Right forelimb (tissue), 1 donor: ENCODE measurements around the gene CD22.
"Not testable (repeated sequence)": the region's sequence is repeated elsewhere in the genome, so short reads cannot be mapped to it uniquely, and the experiment has no call there.

ENCODE experiments used
- DNase-seq: peaks from one replicate; pipeline ENCODE4 v3.0.0-alpha.2; 2018

The CD22 gene

DNA sequence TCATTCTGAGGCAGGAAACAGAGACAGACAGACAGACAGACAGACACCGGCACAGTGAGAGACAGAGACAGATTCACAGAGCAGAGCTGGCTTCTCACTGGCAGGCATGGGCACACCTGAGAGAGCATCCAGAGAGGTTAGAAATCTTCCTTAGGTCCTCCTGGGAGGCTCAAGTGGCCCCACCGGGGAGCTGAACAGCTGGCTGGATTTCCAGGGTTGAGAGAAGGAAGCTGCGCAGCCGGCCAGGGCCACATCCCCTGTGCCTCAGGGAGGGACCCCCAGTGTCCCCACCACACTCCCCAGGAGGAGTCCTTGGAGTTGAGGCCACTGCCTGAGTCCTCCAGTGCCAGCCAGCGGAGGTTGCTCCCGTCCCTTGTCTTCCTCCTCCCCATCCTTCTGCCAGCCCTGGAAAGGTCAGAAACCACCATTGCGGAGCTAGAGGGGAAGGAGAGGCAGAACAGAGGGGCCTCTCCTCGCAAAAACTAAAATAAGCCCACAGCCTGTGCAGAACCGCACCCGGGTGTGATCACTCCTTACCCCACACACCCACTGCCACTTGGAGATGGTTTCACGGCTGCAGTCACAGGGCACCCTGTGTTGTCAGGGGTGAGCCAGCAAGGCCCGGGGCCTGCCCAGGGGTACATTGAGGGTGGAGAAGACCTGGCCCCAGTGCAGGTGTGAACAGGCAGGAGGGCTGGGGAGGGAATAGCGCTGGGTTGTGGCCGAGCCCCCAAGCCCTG, 33.4 kb downstream of the CD22 start:
- DNase-seq, result no peak

GRCh38 chr19:35363001-35363590, 34.1 kb downstream of the CD22 start:
- no peak for DNase-seq

DNA sequence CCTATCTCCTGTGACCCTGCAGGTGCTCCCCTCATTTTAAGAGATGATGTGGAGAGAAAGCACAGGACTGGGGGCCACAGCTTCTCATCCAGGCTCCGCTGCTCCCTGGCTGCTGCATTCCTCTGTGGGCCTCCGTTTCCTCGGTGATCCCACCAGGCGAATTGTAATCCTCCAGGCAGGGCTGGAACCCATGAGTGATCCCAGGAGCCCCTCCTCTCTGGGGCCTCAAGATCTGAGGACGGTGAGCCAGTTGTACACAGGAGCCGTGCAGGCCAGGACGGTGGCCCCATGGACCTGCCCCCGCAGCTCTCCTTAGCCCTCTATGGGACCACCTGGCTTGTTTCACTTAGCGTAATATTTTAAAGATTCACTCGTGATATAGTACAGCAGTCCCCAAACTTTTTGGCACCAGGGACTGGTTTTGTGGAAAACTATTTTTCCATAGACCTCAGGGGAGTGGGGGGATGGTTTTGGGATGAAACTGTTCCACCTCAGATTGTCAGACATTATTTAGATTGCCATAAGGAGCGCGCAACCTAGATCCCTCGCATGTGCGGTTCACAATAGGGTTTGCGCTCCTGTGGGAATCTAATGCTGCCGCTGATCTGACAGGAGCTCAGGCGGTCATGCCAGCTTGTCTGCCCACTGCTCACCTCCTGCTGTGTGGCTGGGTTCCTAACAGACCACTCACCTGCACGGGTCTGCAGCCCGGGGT, 34.9 kb downstream of the CD22 start:
- no peak for DNase-seq

- DNase-seq, result no peak
Observed at GRCh38 chr19:35365303-35365702, 36.3 kb downstream of the CD22 start.

DNA sequence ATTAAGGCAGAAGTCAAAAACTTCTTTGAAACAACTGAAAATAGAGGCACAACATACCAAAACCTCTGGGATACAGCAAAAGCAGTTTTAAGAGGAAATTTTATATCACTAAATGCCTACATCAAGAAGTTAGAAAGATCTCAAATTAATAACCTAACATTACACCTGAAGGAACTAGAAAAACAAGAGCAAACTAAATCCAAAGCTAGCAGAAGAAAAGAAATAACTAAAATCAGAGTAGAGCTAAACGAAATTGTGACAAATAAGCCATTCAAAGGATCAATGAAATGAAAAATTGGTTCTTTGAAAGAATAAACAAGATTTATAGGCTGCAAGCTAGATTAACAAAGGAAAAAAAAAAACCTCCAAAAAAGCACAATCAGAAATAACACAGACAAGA, 39.4 kb downstream of the CD22 start:
- DNase-seq, result no peak

- no peak for DNase-seq
Observed at GRCh38 chr19:35369522-35369921, 40.5 kb downstream of the CD22 start.

DNA sequence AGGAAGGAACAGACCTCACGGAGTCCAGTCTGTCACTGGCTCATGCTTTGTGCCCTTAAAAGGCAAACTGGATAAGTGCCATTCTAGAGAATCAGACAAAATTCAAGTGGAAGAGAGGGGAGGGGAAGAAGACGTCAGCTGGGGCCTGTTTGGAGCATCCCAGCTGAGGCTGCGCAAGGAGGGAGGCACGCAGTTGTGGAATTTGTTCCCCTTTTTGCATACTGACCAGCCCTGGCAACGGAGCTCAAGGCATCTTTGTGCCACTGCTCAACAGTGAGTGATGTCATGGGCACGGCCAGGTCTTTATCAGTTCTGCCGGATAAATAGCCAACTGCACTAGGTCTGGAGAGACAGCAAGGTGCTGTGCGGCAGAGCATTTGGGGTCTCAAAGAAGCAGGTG, 41.7 kb downstream of the CD22 start, which contains the start of gene GPR42:
Gene GPR42 (plus strand): TSS at position 347 of the 400 bp plus-strand sequence. CDS start 292 bp downstream, outside the sequence.
- DNase-seq, result no peak

GRCh38 chr19:35373492-35373891, 44.5 kb downstream of the CD22 start:
- DNase-seq, result no peak

- not testable (repeated sequence) for DNase-seq
Observed at GRCh38 chr19:35374031-35374430, 45.0 kb downstream of the CD22 start.

DNA sequence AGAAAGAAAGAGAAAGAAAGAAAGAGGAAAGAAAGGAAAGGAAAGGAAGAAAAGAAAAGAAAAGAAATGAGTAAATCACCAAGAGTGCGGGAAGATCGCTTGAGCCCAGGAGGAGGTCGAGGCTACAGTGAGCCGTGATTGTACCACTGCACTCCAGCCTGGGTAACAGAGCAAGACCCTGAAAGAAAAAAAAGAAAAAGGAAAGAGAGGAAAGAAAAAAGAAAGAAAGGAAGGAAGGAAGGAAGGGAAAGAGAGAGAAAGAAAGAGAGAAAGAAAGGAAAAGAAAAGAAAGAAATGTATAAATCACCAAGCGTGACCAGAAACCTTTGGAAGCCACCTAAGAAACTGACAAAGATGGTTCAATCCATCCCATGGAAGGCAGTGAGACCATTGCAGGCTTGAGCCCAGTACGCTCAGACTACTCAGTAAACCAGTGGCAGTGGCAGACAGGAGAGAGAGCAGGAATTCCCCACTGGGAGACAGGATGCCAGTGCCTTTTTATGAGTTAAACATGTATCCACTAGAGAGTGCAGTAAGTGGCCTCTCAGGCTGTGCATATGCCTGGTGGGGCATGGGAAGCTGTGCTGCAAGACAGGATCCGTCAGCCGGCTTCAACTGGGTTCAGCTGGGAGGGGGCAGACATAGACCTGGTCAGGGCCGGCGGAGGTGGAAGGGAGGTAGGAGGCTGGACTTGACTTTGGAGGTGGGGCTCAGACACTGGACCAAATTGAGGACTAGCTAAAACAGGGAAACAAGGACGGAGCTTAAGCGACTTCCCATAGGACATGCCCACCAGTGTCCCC, 46.7 kb downstream of the CD22 start:
- no peak for DNase-seq

GRCh38 chr19:35377656-35378055, 48.7 kb downstream of the CD22 start:
- DNase-seq, result no peak

- no peak for DNase-seq
Observed at GRCh38 chr19:35378356-35378755, 49.4 kb downstream of the CD22 start.

- DNase-seq, result not testable (repeated sequence)
Observed at GRCh38 chr19:35379545-35379944, 50.6 kb downstream of the CD22 start.

GRCh38 chr19:35379992-35380391, 51.0 kb downstream of the CD22 start:
- no peak for DNase-seq

GRCh38 chr19:35380450-35381124, 51.6 kb downstream of the CD22 start:
- DNase-seq, result no peak

DNA sequence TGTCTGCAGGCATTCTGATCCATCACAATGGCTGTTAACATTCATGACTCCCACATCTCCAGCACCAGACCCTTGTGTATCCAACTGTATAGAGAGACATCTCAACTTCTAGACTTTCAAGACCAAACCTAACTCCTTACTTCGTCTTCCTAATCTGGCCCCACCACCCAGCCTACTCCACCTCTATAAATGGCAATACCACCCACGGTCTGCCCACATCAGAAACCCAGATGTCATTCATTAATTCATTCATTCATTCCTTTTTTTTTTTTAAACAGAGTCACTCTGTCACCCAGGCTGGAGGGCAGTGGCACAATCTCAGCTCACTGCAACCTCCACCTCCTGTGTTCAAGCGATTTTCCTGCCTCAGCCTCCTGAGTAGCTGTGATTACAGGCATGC, 52.3 kb downstream of the CD22 start:
- DNase-seq, result no peak

DNA sequence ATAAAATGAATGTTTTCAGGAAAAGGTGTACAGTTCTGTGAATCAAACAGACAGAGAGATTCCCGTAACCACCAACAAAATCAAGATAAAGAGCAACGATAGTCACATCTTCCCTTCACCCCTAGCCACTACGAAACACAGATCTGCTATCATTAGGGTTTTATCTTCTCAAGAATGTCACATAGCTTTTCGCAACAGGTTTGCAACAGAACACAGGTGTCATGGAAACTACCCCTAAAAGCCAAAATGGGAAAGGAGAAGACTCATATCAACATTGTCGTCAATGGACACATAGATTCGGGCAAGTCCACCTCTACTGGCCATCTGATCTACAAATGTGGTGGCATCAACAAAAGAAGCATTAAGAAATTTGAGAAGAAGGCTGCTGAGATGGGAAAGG, 52.9 kb downstream of the CD22 start:
- DNase-seq, result no peak

DNA sequence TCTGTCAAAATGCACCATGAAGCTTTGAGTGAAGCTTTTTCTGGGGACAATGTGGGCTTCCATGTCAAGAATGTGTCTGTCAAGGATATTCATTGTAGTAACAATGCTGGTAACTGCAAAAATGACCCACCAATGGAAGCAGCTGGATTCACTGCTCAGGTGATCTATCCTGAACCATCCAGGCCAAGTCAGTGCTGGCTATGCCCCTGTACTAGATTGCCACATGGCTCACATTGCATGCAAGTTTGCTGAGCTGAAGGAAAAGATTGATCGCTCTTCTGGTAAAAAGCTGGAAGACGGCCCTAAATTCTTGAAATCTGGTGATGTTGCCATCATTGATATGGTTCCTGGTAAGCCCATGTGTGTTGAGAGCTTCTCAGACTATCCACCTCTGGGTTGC, 54.5 kb downstream of the CD22 start:
- no peak for DNase-seq

- DNase-seq, result no peak
Observed at GRCh38 chr19:35388277-35389054, 59.5 kb downstream of the CD22 start.

DNA sequence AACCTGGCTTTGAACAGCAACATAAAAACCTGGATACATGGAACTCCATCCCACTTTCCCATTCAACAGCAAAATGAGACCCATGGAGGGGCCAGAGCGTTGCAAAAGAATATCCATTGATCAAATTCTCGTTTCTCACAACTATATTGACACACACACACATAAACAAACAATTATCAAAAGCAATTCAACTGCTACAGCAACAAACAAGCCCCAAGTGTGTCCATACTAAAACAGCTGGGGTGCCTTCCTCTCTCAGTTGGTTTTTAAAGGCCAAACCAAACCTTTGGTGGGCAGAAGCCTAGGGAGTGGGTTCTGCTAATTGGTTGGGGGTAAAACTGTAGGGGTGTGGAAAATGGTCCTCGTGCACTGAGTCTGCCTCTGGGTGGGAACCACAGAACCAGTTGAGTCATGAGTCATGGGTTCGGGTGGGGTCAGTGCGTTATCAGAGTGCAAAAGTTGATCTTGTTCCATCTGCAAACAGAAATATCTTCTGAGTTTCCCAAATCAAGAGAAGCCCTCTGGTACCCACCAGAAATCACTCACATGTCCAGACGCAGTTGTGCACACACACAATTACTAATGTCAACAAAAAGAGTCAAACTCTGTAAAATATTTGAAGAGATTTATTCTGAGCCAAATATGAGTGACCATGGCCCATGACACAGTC, 60.3 kb downstream of the CD22 start:
- DNase-seq, result no peak
